Activated T-cell treated with anti-CD3 and anti-CD28 coated beads for 1 hour (primary cell): Measurements from ENCODE around the gene CFAP299.

Experiments
- DNase-seq: peaks from one replicate; pipeline ENCODE4 v3.0.0-alpha.2; 2020; ENCODE audit warnings: low read depth

Gene CFAP299

DNA sequence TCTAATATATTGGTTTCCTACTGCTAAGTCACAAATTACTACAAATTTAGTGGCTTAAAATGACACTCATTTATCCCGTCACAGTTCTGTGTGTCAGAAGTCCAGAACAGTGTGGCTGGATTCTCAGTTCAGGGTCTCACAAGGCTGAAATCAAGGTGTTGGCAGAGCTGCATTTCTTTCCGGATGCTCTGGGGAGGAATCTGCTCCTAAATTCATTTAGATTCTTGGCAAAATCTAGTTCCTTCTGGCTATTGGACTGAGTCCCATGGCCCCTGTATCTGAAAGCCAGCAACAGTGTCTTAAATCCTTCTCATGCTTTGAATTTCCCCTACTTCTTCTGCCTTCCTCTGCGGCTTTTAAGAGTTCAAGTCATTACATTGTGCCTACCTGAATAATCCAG, 591.9 kb downstream of the CFAP299 start:
- DNase-seq, result no peak

DNA sequence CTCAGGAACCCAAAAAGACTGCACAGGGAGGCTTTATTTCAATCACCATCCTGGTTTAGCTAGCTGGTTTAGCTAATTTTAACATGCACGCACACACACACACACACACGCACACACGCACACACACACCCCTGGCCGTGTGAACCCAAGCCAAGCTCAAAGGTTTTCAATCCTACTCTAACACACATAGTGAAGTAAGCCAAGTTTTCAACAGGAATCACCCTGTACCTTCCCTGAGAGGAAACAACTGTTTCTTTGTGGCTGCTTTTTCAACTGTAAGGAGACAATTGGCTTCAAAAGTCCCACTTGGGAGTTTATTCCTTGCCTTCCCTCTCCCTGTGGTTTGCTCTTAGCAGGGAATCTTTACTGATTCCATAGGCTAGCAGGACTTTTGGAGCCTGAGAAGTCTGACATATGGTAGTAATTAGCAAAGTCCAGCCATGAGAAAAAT, 596.1 kb downstream of the CFAP299 start:
- no peak for DNase-seq

DNA sequence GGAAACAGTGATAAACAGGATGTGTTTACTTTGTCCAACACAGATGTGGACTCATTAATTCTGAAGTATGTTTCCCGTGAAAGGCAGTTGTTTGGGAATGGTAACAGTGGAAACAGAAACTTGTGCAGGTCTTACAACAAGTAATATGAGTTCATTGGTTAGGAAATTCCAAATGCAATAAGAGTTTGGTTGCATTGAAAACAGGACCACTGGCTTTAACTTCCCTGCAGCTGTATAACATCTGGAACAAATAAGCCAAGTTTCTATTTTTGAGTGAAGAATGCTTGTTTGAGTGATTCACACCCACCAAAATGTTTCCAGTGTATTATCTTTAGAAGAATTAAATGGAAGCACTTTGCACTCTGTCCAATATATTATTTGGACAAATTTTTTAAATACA, 612.6 kb downstream of the CFAP299 start:
- no peak for DNase-seq

DNA sequence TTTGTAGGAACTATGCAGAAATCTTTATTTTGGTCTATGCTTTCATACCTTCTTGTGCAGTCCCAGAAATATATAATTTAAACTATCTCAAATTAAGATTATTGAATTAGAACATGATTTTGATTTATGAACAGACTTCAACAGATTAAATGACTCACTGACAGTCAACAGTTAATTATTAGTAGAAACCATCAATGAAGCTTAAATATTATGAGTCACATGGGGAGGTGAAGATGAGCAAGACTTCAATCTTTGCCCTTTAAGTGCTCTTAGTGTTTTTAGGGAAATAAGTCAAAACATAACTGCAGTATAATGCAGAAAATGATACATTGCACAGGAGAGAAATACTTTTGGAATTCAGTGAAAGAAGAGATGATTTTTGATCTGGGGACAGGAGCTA, 613.5 kb downstream of the CFAP299 start:
- DNase-seq, result no peak

DNA sequence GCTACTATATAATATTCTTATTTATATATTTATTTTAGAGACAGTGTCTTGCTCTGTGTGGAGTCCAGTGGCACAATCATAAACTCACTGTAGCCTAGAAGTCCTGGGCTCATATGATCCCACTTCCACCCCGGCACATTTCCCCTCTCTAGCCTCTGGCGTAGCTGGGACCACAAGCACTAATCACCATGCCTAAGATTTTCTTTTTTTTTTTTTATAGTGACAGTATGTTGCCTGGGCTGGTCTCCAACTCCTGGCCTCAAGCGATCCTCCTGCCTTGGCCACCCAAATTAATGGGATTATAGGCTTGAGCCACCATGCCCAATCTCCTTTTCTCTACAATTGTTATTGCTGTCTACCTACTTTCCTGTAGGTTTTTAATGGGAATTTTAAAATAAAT, 620.9 kb downstream of the CFAP299 start:
- no peak for DNase-seq

DNA sequence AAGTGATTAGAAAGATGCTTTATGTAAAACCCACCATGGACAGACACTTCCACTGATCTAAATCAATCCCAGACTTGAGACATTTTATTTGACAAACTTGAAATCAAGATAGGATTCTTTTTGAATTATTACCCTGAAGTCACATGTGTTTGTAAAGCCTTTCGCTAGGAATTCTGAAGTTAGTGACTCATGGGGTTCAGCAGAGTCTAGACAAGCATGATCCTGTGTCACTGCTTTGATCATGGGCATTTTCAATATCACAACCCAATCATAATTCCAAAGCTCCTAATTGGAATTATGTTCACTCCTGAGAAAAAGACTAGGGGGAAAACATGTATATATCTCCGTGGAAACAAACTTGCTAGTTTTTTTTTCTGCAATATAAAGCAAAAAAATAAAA, 627.5 kb downstream of the CFAP299 start:
- DNase-seq, result no peak

DNA sequence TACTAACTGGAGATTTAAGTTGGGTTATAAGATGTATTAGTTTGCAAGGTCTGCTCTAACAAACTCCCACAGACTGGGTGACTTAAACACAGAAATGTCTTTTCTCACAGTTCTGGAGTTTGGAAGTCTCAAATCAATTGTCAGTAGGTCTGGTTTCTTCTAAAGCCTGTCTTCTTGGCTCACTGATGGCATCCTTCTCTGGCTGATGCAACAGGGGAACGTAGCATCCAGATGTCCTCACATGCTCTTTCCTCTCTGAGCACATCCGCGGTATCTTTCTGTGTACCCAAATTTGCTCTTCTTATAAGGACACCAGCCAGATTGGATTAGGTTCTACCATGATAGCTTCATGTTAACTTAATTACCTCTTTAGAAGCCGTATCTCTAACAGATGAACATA, 631.8 kb downstream of the CFAP299 start:
- no peak for DNase-seq

DNA sequence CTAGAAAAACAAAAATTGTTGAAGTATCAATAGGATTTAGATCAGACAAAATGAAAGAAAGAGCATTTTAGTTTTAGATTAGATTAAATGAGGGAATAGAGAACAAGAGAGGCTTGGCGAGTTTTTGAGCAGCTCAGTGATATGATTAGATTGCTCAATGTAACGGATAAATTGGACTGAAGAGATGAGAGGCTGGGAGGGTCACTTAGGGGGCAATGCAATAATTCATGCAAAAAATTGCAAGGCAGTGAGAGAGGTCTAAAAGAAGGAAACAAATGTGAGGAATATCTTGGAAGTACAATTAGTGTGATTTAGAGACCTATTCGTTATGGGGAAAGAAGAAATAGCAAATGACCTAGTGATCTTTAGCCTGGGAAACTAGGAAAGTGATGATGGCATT, 644.7 kb downstream of the CFAP299 start:
- no peak for DNase-seq

DNA sequence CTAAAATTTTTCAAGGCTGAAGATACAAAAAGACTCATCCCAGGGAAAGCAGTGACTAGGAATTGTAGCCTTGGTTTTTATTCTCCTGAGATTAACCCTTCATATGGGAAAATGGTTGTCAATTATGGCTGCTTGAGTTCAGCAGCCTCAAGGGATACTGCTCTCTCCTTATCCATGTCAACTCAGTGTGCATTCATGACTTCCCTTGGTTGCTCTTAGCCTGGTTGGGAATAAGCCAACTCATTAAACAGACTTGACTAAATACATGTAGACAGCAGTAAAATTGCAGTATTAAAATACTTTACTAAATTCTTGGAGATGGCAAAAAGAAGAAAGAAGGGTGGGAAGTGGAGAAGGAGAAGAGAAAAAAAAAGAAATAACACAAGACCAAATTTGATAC, 650.5 kb downstream of the CFAP299 start:
- no peak for DNase-seq

DNA sequence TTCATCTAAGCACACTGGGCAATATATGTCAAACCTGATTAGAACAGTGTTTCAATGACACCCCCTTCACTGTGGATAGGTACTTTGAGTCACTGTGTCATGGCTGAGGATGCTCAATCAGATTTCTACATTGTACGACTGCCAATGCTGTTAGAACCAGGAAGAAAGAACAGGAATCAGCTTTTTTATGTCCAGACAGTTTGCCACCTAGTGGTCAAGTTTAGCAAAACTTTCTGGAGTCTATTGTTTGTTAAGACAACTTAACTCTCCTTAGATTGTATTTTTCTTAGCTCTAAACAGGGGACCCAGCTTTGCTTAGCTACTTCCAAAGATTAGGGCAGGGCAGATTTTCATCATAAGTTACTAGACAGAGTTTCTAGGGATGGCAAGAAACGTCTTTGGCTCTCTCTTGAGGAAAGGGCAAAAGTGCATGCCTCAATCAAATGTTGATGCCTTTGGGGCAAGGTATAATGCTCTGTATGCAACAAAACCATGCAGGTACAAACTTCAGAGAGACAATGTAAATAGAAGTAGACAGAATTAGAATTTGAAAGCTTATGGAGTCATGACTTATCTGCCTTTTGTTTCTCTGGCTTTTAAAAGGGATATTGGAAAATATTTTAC, 654.5 kb downstream of the CFAP299 start:
- no peak for DNase-seq

DNA sequence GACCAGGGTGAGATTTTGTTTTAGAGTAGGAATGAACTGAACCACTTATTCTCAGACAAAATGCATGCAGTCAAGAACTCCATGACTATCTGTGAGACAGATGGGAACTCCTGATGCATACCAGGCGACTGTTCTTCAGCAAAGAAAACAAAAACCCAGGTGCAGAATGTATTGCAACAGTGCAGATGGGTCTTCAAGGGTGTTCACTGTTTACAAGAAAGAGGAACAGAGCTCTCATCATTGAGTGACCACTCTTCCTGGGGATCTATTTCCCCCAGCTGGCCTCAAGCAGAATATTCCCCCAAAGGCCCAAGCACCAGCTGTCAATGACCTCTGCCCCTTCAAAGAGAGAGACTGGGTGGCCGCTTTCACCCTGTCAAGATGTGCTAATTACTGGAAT, 655.3 kb downstream of the CFAP299 start:
- DNase-seq, result no peak

DNA sequence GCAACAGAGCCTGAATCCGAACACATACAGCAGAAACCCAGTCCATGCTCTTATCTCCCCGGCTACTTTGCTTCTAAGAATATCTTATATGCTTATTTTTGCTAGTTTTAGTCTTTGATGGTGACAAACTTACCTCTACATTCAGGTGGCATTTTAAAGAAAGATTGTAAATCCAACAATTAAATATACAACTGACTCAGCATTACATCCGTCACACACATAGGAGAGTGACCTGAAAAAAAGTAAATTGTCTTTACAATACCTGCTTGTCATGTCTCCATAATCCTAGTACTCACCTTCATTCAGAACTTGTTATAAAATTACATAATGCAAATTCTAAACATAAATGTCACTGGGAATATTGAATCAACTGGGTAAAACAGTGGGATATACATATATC, 664.4 kb downstream of the CFAP299 start:
- no peak for DNase-seq

DNA sequence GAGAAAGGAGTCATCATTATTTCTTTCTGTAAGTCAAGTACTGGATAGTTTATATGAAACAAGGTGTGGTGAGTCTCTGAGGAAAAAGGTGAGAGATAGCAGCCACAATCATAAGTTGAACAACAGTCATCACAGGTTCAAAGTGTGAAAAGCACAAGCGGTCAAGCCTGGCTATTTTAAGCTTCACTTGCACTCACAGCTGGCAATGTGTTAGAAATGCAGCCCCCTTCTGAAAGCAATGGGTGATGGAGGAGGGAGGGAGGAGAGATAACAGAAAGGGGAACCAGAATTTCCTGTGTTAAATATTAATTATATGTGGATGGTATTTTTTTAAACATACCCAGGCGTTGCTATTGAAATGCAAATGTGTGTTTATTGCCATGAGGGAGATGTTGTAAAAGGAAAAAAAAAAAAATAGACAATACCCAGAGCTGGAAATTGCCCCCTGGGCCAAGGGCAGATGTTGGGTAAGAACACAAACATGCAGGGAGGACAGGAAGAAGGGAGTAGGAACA, 668.1 kb downstream of the CFAP299 start:
- no peak for DNase-seq

DNA sequence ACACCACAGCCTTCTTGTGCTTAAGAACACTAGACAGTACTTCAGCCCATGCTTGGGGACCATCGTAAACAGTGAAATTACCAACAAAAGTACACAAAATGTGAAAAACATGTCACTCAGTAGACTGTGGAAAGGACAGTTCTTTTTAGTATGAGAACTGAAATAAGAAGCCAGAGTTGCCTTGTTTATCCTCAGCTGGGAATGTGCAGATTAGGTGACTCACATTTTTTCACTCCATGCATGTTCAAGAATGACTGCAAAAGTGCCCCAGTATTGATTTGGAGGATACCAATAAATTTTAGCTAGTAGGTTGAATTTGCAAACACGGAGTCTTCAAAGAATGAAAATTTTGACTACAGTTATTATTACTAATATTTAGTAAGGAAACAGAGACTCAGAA, 671.9 kb downstream of the CFAP299 start:
- no peak for DNase-seq
